Brain microvascular endothelial cell (primary cell): ENCODE results near the gene PINK1.

Source experiments
- DNase-seq: peaks from one replicate; pipeline ENCODE4 v3.0.0-alpha.2; 2020
- H3K27ac ChIP-seq: fragments of 250-450 bp; sonication (Bioruptor Pico); 2 replicates; pipeline ENCODE4 v1.5.1; 2020; ENCODE audit warnings: mild to moderate bottlenecking, moderate library complexity
- H3K27me3 ChIP-seq: fragments of 250-450 bp; sonication (Bioruptor Pico); replicated peaks from 2 replicates; pipeline ENCODE4 v1.5.1; 2020; ENCODE audit warnings: mild to moderate bottlenecking
- H3K36me3 ChIP-seq: fragments of 250-450 bp; sonication (Bioruptor Pico); replicated peaks from 2 replicates; pipeline ENCODE4 v1.5.1; 2020; ENCODE audit warnings: mild to moderate bottlenecking
- H3K4me3 ChIP-seq: 2 replicates; pipeline ENCODE4 v1.5.1; 2011; ENCODE audit warnings: low read depth, mild to moderate bottlenecking, control low read depth, low read length, moderate library complexity
- CTCF ChIP-seq: IDR thresholded peaks from 2 replicates; pipeline ENCODE4 v1.5.1; 2011; ENCODE audit warnings: low read depth, mild to moderate bottlenecking, moderate library complexity, low read length, control low read depth, inconsistent platforms; ENCODE audit errors: missing control alignments
- in situ Hi-C: cut with HindIII; loops from 2 replicates; pipeline ENCODE4 v1.10.0; 2017; ENCODE audit warnings: low sequenced_read_pairs, low pct_ligation_motif_present

Gene PINK1

GRCh38 chr1:20698195-20698910, 65.1 kb downstream of the PINK1 start:
- Histone ChIP-seq H3K27me3 (no peaks in the 10 kb centered on the region), H3K36me3 (no peaks in the 10 kb centered on the region), H3K4me3 (no peak overlapping the region), H3K27ac (no peak overlapping the region)
- in situ Hi-C loops, result no loop called here
- peak; percentile 21 for DNase-seq
- no peak for TF ChIP-seq CTCF

GRCh38 chr1:20699558-20699957, 66.3 kb downstream of the PINK1 start:
- DNase-seq, result no peak
- in situ Hi-C loops, result no loop called here
- Histone ChIP-seq H3K27me3 (no peaks in the 10 kb centered on the region), H3K27ac (no peak overlapping the region), H3K36me3 (no peaks in the 10 kb centered on the region), H3K4me3 (no peak overlapping the region)
- no peak for TF ChIP-seq CTCF

GRCh38 chr1:20700636-20701215, 67.5 kb downstream of the PINK1 start:
- no peak for TF ChIP-seq CTCF
- H3K36me3 ChIP-seq, result no peaks in the 10 kb centered on the region
- in situ Hi-C loops, result no loop called here
- H3K27me3 ChIP-seq, result no peaks in the 10 kb centered on the region
- no peak overlapping the region for H3K4me3 ChIP-seq
- no peak overlapping the region for H3K27ac ChIP-seq
- no peak for DNase-seq
